T-cell (primary cell): Measurements from ENCODE around the gene ITSN1. TPM values are rescaled to one million over a fixed set of nuclear protein-coding genes. Genes with fewer than 3 reads are reported as not detected.
"Not testable (repeated sequence)": the region's sequence is repeated elsewhere in the genome, so short reads cannot be mapped to it uniquely, and the experiment has no call there.

ENCODE experiments used
- ATAC-seq, 4 experiments: fragments of 200-7000 bp in 3 of 4; fragments of 150-1000 bp in 1 of 4; cut with Tn5 transposase; replicated peaks in 1 of 4; 1 replicate in 3 of 4; 2 replicates in 1 of 4; pipeline ENCODE4 v1.10.0; 2021; ENCODE audit warnings: moderate library complexity in 3 of 4, mild to moderate bottlenecking in 2 of 4, moderate number of reproducible peaks in 1 of 4
- CTCF ChIA-PET, 2 donors: fragments of 300-600 bp; sonication (Branson Sonifier 250); formaldehyde crosslinking; loops; one replicate each; lab custom pipeline; 2022; ENCODE audit warnings: antibody characterized with exemption in 2 of 2; lab: Charles Lee
- POLR2A ChIA-PET, 2 donors: fragments of 300-600 bp; sonication (Branson Sonifier 250); formaldehyde crosslinking; loops; one replicate each; lab custom pipeline; 2022; ENCODE audit warnings: antibody characterized with exemption in 2 of 2; lab: Charles Lee
- DNase-seq, 35 experiments: peaks; one replicate each; pipeline versions ENCODE4 v3.0.0 to v3.0.0-alpha.2; 2013 to 2023
- H3K27ac ChIP-seq: one replicate; pipeline ENCODE4 v1.5.1; 2013; ENCODE audit warnings: low read length
- H3K27me3 ChIP-seq, 2 experiments: replicated peaks in 1 of 2; 1 replicate in 1 of 2; 2 replicates in 1 of 2; pipeline versions ENCODE4 v1.6.1 to v1.7.0; 2013; ENCODE audit warnings: low read length in 1 of 2, mixed read lengths in 1 of 2; ENCODE audit not compliant: control insufficient read depth in 2 of 2, insufficient read depth in 2 of 2; ENCODE audit errors: extremely low read depth in 1 of 2
- H3K36me3 ChIP-seq, 2 donors: 1 replicate in 1 of 2; 2 replicates in 1 of 2; pipeline versions ENCODE4 v1.6.1 to v1.7.0; 2013; ENCODE audit warnings: low read length in 1 of 2; ENCODE audit not compliant: control insufficient read depth in 2 of 2, insufficient read depth in 1 of 2; ENCODE audit errors: extremely low read depth in 1 of 2
- H3K4me1 ChIP-seq, 2 experiments: 1 replicate in 1 of 2; 2 replicates in 1 of 2; pipeline versions ENCODE4 v1.6.1 to v1.7.0; 2013; ENCODE audit warnings: low read length in 2 of 2, mixed read lengths in 1 of 2; ENCODE audit not compliant: insufficient read depth in 2 of 2, control insufficient read depth in 1 of 2; ENCODE audit errors: extremely low read depth in 1 of 2
- H3K4me3 ChIP-seq, 2 donors: 1 replicate in 1 of 2; 2 replicates in 1 of 2; pipeline versions ENCODE4 v1.5.1 to v1.7.0; 2013; ENCODE audit warnings: mild to moderate bottlenecking in 2 of 2, low read length in 1 of 2, moderate library complexity in 1 of 2; ENCODE audit not compliant: control insufficient read depth in 1 of 2; ENCODE audit errors: extremely low read depth in 1 of 2
- H3K9me3 ChIP-seq: 2 replicates; pipeline ENCODE4 v1.7.0; 2013
- H3K27ac Mint-ChIP-seq, 2 donors: one replicate each; pipeline ENCODE4 v1.8.0; 2020 to 2021; ENCODE audit warnings: mild to moderate bottlenecking in 2 of 2, mixed read lengths in 2 of 2
- H3K27me3 Mint-ChIP-seq, 2 donors: one replicate each; pipeline ENCODE4 v1.8.0; 2021 to 2022; ENCODE audit warnings: mixed read lengths in 2 of 2
- H3K36me3 Mint-ChIP-seq: one replicate; pipeline ENCODE4 v1.8.0; 2021; ENCODE audit warnings: mixed read lengths
- H3K4me1 Mint-ChIP-seq, 3 donors: one replicate each; pipeline ENCODE4 v1.8.0; 2020 to 2022; ENCODE audit warnings: mixed read lengths in 3 of 3, mild to moderate bottlenecking in 1 of 3
- H3K4me3 Mint-ChIP-seq, 3 donors: one replicate each; pipeline ENCODE4 v1.8.0; 2020 to 2022; ENCODE audit warnings: mild to moderate bottlenecking in 3 of 3, mixed read lengths in 3 of 3, moderate library complexity in 3 of 3
- H3K9me3 Mint-ChIP-seq, 3 donors: one replicate each; pipeline ENCODE4 v1.8.0; 2020 to 2022; ENCODE audit warnings: mixed read lengths in 3 of 3
- WGBS: methylation state at CpG from one replicate; pipeline ENCODE4 v1.1.5; 2013; ENCODE audit warnings: missing lambda C conversion rate; ENCODE audit not compliant: insufficient coverage; 5-methylcytosine and 5-hydroxymethylcytosine counted together
- total RNA-seq, 35 experiments: library from RNA in 6 of 35; stranded (reverse) in 6 of 35; fragments of 120-200 nt in 1 of 35; gene quantifications; one replicate each; pipeline versions ENCODE4 v1.2.1 to v1.2.4 and lab custom pipeline; 2013 to 2026

Gene ITSN1
- total RNA-seq (1 to 10 TPM; 2.3 to 3.9 (median 3.0) TPM), total RNA-seq (lab: John Stamatoyannopoulos, UW) (0.76 to 7.6 (median 2.7) reads per million in 29 experiments)
- total RNA-seq (2013) = 1.5 TPM

DNA sequence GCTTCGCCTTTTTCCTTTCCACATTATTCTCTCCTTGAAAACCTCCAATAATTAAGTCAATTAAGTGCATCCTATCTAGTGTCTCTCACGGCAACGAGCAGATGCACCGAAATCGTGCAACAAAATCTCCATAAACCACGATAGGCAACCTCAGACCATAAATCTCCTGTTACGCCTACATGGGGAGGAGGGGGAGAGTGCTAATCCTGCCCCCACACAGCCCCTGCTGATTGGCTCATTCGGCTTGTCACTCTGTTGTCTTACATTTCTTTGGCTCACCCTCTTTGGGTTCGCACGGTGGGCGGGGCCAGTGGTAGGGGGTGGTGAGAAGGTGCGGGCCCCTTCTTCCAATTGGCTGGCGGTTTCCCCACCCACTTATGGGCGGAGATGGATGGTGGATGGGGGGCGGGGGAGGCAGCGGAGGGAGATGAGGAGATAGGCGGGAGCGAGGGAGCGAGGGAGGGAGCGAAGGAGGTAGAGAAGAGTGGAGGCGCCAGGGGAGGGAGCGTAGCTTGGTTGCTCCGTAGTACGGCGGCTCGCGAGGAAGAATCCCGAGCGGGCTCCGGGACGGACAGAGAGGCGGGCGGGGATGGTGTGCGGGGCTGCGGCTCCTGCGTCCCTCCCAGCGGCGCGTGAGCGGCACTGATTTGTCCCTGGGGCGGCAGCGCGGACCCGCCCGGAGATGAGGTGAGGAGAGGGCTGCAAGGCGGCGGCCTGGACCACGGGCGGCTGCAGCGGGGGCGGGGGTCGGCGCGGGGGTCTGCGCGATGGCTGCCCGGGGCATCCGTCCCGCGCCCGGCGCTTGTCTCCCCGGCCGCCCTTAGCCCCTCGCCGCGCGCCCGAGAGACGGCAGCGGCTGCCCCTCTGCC, at the start of gene ITSN1:
ITSN1 (plus strand) TSS at position 475 of the 869 bp plus-strand sequence. CDS start 76,328 bp downstream, outside the sequence.
- peaks cover 6% of the 10 kb centered on the region for H3K36me3 Mint-ChIP-seq

DNA sequence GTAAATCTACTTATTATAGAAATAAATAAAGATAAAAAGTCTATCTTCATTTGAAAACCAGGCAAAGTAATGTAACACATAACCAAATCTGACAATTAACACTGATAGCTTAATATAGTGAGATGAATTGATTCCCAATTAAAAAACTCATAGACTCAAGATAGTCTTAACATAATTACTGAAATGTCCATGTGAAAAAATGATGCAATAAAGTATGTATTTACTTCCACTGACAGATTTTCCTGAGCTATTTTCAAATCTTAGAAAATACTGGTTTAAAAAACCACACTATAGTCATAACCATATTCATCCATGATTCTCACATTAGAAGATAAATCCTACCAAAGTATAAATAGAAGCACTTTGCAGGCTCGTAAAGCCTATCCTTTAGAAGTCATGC, 44.2 kb upstream of the ITSN1 start:
- Histone ChIP-seq H3K4me3 (no peak overlapping the region), H3K27ac (no peak overlapping the region), H3K27me3 (no peaks in the 10 kb centered on the region), H3K4me1 (no peaks in the 10 kb centered on the region), H3K36me3 (peaks cover 0 to 48% of the 10 kb centered on the region in 2 donors), H3K9me3 (no peaks in the 10 kb centered on the region)
- DNase-seq (no peak), ATAC-seq (no peak)
- ChIA-PET CTCF (interaction anchor here in 1 of 2 donors (0.6 kb wide), 1 partner anchor 12 kb away, joined by 4 read pairs; no protein-coding TSS in a partner anchor), POLR2A (interaction anchor here in 1 of 2 donors (0.6 kb wide), 1 partner anchor 125 kb away, joined by 4 read pairs; no protein-coding TSS in a partner anchor)
- Mint-ChIP-seq H3K9me3 (no peaks in the 10 kb centered on the region), H3K27ac (no peak overlapping the region), H3K36me3 (peaks cover 31% of the 10 kb centered on the region), H3K27me3 (no peaks in the 10 kb centered on the region), H3K4me3 (no peak overlapping the region), H3K4me1 (no peaks in the 10 kb centered on the region)
- no CpG with 5 or more reads among the region's 1 CpG for WGBS

More for the DNA sequence above, at the start of gene ITSN1:
- peak; percentile 86 to 90 (median 88) for ATAC-seq
- H3K4me3 Mint-ChIP-seq = peak within 1 kb of the TSS; percentile 76 to 90 (median 89)
- POLR2A ChIA-PET = no interaction called here
- DNase-seq = peak; percentile 98 to 100 (median 100)
- CTCF ChIA-PET = interaction anchor here in 1 of 2 donors (0.5 kb wide), 1 partner anchor 281 kb away, joined by 3 read pairs; no protein-coding TSS in a partner anchor
- H3K27me3 Mint-ChIP-seq = peaks cover 11 to 21% of the 10 kb centered on the region in 2 donors
- WGBS = under 1% methylated on average over 58 of the region's 71 CpGs
- Histone ChIP-seq H3K9me3 (no peaks in the 10 kb centered on the region), H3K4me1 (peaks cover 5 to 14% of the 10 kb centered on the region in 2 experiments), H3K4me3 (peak within 1 kb of the TSS; percentile 79 to 86), H3K27me3 (peaks cover 4 to 10% of the 10 kb centered on the region in 2 experiments), H3K27ac (peak within 1 kb of the TSS; percentile 85), H3K36me3 (no peaks in the 10 kb centered on the region)
- H3K4me1 Mint-ChIP-seq = peaks cover 29 to 35% (median 35%) of the 10 kb centered on the region in 3 donors
- H3K9me3 Mint-ChIP-seq = no peaks in the 10 kb centered on the region
- peak within 1 kb of the TSS; percentile 95 to 97 for H3K27ac Mint-ChIP-seq

- ChIA-PET CTCF (interaction anchor here in 1 of 2 donors (1.3 kb wide), 1 partner anchor 16 kb away, joined by 4 read pairs; no protein-coding TSS in a partner anchor), POLR2A (no interaction called here)
- no peaks in the 10 kb centered on the region for H3K9me3 ChIP-seq
- H3K27ac ChIP-seq = no peak overlapping the region
- peaks cover 5 to 19% of the 10 kb centered on the region in 2 donors for H3K36me3 ChIP-seq
- H3K4me1 ChIP-seq = no peaks in the 10 kb centered on the region
- Mint-ChIP-seq H3K4me1 (peaks cover 3 to 5% (median 4%) of the 10 kb centered on the region in 3 donors), H3K4me3 (no peak overlapping the region), H3K27ac (no peak overlapping the region), H3K9me3 (no peaks in the 10 kb centered on the region), H3K27me3 (no peaks in the 10 kb centered on the region), H3K36me3 (peaks cover 14% of the 10 kb centered on the region)
- H3K4me3 ChIP-seq = no peak overlapping the region
- no peak for ATAC-seq
- no peaks in the 10 kb centered on the region for H3K27me3 ChIP-seq
- DNase-seq = no peak
- no CpG with 5 or more reads among the region's 1 CpG for WGBS
Observed at GRCh38 chr21:33608559-33608958, 33.7 kb upstream of the ITSN1 start.

GRCh38 chr21:33611006-33611744, 31.1 kb upstream of the ITSN1 start:
- Histone ChIP-seq H3K27ac (no peak overlapping the region), H3K27me3 (no peaks in the 10 kb centered on the region), H3K9me3 (no peaks in the 10 kb centered on the region), H3K4me3 (no peak overlapping the region), H3K4me1 (no peaks in the 10 kb centered on the region), H3K36me3 (peaks cover 5 to 17% of the 10 kb centered on the region in 2 donors)
- POLR2A ChIA-PET = no interaction called here
- H3K36me3 Mint-ChIP-seq = peaks cover 15% of the 10 kb centered on the region
- no peaks in the 10 kb centered on the region for H3K4me1 Mint-ChIP-seq
- H3K27me3 Mint-ChIP-seq = no peaks in the 10 kb centered on the region
- 96% methylated on average over 3 of the region's 7 CpGs for WGBS
- DNase-seq = no peak
- no peaks in the 10 kb centered on the region for H3K9me3 Mint-ChIP-seq
- no peak overlapping the region for H3K4me3 Mint-ChIP-seq
- H3K27ac Mint-ChIP-seq = no peak overlapping the region
- no peak for ATAC-seq
- CTCF ChIA-PET = interaction anchor here in 1 of 2 donors (0.7 to 1.0 kb wide), 2 partner anchors 204 to 786 kb away, joined by 3 read pairs; no protein-coding TSS in a partner anchor

- H3K4me3 ChIP-seq, POLR2A ChIA-PET, H3K27ac Mint-ChIP-seq, H3K27ac ChIP-seq, H3K9me3 ChIP-seq, ATAC-seq, H3K4me1 ChIP-seq, H3K9me3 Mint-ChIP-seq, H3K4me3 Mint-ChIP-seq, DNase-seq, H3K27me3 Mint-ChIP-seq, H3K4me1 Mint-ChIP-seq, H3K27me3 ChIP-seq, H3K36me3 ChIP-seq: not testable (repeated sequence)
- CTCF ChIA-PET = interaction anchor here in 1 of 2 donors (0.6 kb wide), 1 partner anchor 92 kb away, joined by 8 read pairs; no protein-coding TSS in a partner anchor
- 87% methylated on average over 3 of the region's 11 CpGs for WGBS
- H3K36me3 Mint-ChIP-seq = peaks cover 41% of the 10 kb centered on the region
Observed at GRCh38 chr21:33617565-33617964, 24.7 kb upstream of the ITSN1 start.

GRCh38 chr21:33618407-33618806, 23.9 kb upstream of the ITSN1 start:
- Histone ChIP-seq H3K27me3 (no peaks in the 10 kb centered on the region), H3K4me3 (no peak overlapping the region), H3K4me1 (no peaks in the 10 kb centered on the region), H3K27ac (no peak overlapping the region), H3K36me3 (peaks cover 0 to 11% of the 10 kb centered on the region in 2 donors), H3K9me3 (no peaks in the 10 kb centered on the region)
- DNase-seq = no peak
- ChIA-PET CTCF (no interaction called here), POLR2A (no interaction called here)
- 100% methylated on average over 1 of the region's 2 CpGs for whole genome bisulfite sequencing
- no peaks in the 10 kb centered on the region for H3K9me3 Mint-ChIP-seq
- no peaks in the 10 kb centered on the region for H3K27me3 Mint-ChIP-seq
- peak overlapping the region in 1 of 2 donors; percentile 3 for H3K27ac Mint-ChIP-seq
- no peaks in the 10 kb centered on the region for H3K4me1 Mint-ChIP-seq
- ATAC-seq = no peak
- H3K36me3 Mint-ChIP-seq = peaks cover 37% of the 10 kb centered on the region
- H3K4me3 Mint-ChIP-seq = no peak overlapping the region
